ENCODE results near the gene RGL2. TPM values are rescaled to one million over a fixed set of nuclear protein-coding genes. Genes with fewer than 3 reads are reported as not detected.

RGL2 gene
- total and polyA plus RNA-seq, 2 of the 13 experiments (the other 11 are each of a cell fraction or from before 2014, with no cell fraction given) = 22.9 to 47.4 TPM

DNA sequence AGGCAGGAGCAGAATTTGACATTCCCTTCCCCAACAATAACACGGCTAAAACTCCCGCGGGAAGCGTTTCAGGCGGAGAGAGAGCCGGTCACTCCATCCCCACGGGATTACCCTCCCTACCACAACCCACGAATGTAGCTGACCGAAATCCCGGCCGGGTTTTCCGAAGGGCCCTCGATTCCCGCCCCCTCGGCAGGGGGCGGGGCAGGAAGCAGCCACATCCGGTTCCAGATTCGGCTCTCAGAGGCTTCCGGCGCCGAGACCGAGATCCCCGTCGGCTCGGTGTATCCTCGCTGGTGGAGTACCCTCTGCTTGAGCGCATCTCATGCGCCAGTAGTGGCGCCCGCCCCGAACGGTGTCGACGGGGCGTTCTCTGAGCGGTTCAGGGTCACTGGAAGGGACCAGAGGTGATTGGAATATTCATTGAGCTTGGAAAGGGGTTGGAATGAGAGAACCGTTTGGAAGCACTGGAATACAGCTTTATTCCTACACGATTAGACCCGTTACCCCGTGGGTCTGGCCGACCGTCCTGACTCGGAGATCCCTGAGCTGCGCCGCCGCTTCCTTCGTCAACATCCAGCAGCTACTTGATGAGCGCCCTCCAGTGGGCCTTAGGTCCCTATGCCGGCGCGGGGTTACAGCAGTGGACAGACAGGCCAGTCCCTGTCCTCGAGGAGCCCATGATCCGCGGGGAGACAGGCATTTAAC is 649 bp upstream of the RGL2 start (continued):
- no peak for TF ChIP-seq TRIM24 (CRISPR knock-in tag; IDR thresholded peaks at IDR 0.05)
- TF ChIP-seq, protein P1, sequence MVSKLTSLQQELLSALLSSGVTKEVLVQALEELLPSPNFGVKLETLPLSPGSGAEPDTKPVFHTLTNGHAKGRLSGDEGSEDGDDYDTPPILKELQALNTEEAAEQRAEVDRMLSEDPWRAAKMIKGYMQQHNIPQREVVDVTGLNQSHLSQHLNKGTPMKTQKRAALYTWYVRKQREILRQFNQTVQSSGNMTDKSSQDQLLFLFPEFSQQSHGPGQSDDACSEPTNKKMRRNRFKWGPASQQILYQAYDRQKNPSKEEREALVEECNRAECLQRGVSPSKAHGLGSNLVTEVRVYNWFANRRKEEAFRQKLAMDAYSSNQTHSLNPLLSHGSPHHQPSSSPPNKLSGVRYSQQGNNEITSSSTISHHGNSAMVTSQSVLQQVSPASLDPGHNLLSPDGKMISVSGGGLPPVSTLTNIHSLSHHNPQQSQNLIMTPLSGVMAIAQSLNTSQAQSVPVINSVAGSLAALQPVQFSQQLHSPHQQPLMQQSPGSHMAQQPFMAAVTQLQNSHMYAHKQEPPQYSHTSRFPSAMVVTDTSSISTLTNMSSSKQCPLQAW (CRISPR knock-in tag; IDR thresholded peaks at IDR 0.05) = peak; percentile 60; the same call in 1 of the 2 replicates
- peak; percentile 27; the same call in 1 of the 2 replicates for TF ChIP-seq NFKB2 (CRISPR knock-in tag; IDR thresholded peaks at IDR 0.05; ENCODE audit: borderline replicate concordance)
- peak; percentile 47 for TF ChIP-seq RARA (CRISPR knock-in tag; IDR thresholded peaks at IDR 0.05)
- TF ChIP-seq RFX5 (IDR thresholded peaks at IDR 0.05; ENCODE audit: low read depth, low read length) = 0 out of 2 replicates have a peak, but pooled peaks have one; percentile 28
- TF ChIP-seq, protein P2, sequence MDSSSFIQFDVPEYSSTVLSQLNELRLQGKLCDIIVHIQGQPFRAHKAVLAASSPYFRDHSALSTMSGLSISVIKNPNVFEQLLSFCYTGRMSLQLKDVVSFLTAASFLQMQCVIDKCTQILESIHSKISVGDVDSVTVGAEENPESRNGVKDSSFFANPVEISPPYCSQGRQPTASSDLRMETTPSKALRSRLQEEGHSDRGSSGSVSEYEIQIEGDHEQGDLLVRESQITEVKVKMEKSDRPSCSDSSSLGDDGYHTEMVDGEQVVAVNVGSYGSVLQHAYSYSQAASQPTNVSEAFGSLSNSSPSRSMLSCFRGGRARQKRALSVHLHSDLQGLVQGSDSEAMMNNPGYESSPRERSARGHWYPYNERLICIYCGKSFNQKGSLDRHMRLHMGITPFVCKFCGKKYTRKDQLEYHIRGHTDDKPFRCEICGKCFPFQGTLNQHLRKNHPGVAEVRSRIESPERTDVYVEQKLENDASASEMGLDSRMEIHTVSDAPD (CRISPR knock-in tag; IDR thresholded peaks at IDR 0.05) = no peak
- TF ChIP-seq, protein P3, sequence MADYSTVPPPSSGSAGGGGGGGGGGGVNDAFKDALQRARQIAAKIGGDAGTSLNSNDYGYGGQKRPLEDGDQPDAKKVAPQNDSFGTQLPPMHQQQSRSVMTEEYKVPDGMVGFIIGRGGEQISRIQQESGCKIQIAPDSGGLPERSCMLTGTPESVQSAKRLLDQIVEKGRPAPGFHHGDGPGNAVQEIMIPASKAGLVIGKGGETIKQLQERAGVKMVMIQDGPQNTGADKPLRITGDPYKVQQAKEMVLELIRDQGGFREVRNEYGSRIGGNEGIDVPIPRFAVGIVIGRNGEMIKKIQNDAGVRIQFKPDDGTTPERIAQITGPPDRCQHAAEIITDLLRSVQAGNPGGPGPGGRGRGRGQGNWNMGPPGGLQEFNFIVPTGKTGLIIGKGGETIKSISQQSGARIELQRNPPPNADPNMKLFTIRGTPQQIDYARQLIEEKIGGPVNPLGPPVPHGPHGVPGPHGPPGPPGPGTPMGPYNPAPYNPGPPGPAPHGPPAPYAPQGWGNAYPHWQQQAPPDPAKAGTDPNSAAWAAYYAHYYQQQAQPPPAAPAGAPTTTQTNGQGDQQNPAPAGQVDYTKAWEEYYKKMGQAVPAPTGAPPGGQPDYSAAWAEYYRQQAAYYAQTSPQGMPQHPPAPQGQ (CRISPR knock-in tag; IDR thresholded peaks at IDR 0.05; ENCODE audit: borderline replicate concordance) = no peak
- TF ChIP-seq, protein P4, sequence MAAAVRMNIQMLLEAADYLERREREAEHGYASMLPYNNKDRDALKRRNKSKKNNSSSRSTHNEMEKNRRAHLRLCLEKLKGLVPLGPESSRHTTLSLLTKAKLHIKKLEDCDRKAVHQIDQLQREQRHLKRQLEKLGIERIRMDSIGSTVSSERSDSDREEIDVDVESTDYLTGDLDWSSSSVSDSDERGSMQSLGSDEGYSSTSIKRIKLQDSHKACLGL (CRISPR knock-in tag; IDR thresholded peaks at IDR 0.05) = peak; percentile 84
- peak; percentile 18; the same call in 1 of the 2 replicates for TF ChIP-seq ARHGAP35 (CRISPR knock-in tag; IDR thresholded peaks at IDR 0.05; ENCODE audit: borderline replicate concordance)
- TF ChIP-seq ARNT2 (CRISPR knock-in tag; IDR thresholded peaks at IDR 0.05; ENCODE audit: low read depth) = peak; percentile 5; the same call in 1 of the 2 replicates
- TF ChIP-seq, protein P5, sequence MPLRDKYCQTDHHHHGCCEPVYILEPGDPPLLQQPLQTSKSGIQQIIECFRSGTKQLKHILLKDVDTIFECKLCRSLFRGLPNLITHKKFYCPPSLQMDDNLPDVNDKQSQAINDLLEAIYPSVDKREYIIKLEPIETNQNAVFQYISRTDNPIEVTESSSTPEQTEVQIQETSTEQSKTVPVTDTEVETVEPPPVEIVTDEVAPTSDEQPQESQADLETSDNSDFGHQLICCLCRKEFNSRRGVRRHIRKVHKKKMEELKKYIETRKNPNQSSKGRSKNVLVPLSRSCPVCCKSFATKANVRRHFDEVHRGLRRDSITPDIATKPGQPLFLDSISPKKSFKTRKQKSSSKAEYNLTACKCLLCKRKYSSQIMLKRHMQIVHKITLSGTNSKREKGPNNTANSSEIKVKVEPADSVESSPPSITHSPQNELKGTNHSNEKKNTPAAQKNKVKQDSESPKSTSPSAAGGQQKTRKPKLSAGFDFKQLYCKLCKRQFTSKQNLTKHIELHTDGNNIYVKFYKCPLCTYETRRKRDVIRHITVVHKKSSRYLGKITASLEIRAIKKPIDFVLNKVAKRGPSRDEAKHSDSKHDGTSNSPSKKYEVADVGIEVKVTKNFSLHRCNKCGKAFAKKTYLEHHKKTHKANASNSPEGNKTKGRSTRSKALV (CRISPR knock-in tag; IDR thresholded peaks at IDR 0.05) = peak; percentile 68; the same call in 1 of the 2 replicates
- TF ChIP-seq MAFG (CRISPR knock-in tag; IDR thresholded peaks at IDR 0.05) = no peak
- peak; percentile 64 for TF ChIP-seq SP2 (CRISPR knock-in tag; IDR thresholded peaks at IDR 0.05)
- TF ChIP-seq, protein P6, sequence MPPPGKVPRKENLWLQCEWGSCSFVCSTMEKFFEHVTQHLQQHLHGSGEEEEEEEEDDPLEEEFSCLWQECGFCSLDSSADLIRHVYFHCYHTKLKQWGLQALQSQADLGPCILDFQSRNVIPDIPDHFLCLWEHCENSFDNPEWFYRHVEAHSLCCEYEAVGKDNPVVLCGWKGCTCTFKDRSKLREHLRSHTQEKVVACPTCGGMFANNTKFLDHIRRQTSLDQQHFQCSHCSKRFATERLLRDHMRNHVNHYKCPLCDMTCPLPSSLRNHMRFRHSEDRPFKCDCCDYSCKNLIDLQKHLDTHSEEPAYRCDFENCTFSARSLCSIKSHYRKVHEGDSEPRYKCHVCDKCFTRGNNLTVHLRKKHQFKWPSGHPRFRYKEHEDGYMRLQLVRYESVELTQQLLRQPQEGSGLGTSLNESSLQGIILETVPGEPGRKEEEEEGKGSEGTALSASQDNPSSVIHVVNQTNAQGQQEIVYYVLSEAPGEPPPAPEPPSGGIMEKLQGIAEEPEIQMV (CRISPR knock-in tag; IDR thresholded peaks at IDR 0.05; ENCODE audit: low read depth) = peak; percentile 65; the same call in 1 of the 2 replicates
- TF ChIP-seq, protein P7, sequence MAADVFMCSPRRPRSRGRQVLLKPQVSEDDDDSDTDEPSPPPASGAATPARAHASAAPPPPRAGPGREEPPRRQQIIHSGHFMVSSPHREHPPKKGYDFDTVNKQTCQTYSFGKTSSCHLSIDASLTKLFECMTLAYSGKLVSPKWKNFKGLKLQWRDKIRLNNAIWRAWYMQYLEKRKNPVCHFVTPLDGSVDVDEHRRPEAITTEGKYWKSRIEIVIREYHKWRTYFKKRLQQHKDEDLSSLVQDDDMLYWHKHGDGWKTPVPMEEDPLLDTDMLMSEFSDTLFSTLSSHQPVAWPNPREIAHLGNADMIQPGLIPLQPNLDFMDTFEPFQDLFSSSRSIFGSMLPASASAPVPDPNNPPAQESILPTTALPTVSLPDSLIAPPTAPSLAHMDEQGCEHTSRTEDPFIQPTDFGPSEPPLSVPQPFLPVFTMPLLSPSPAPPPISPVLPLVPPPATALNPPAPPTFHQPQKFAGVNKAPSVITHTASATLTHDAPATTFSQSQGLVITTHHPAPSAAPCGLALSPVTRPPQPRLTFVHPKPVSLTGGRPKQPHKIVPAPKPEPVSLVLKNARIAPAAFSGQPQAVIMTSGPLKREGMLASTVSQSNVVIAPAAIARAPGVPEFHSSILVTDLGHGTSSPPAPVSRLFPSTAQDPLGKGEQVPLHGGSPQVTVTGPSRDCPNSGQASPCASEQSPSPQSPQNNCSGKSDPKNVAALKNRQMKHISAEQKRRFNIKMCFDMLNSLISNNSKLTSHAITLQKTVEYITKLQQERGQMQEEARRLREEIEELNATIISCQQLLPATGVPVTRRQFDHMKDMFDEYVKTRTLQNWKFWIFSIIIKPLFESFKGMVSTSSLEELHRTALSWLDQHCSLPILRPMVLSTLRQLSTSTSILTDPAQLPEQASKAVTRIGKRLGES (CRISPR knock-in tag; IDR thresholded peaks at IDR 0.05; ENCODE audit: borderline replicate concordance) = no peak

Data from HepG2 (cell line).